Kidney (tissue), 14 donors: Measurements from ENCODE around the gene ARHGAP20. TPM values are rescaled to one million over a fixed set of nuclear protein-coding genes. Genes with fewer than 3 reads are reported as not detected.

Source experiments
- DNase-seq, 5 donors: peaks; one replicate each; pipeline ENCODE4 v3.0.0-alpha.2; 2013 to 2020
- FAIRE-seq: peaks from 2 replicates; lab custom pipeline; 2012; peaks lifted over from hg19 to GRCh38; lab: Jason Lieb, UNC
- H3K27ac ChIP-seq, 2 donors: one replicate each; pipeline ENCODE4 v1.7.0; 2013; ENCODE audit warnings: low read depth in 2 of 2, low read length in 2 of 2, inconsistent platforms in 1 of 2
- H3K27me3 ChIP-seq: one replicate; pipeline ENCODE4 v1.7.1; 2013; ENCODE audit warnings: low read length, inconsistent platforms; ENCODE audit not compliant: control insufficient read depth, insufficient read depth
- H3K36me3 ChIP-seq, 3 donors: one replicate each; pipeline versions ENCODE4 v1.7.0 to v1.7.1; 2013; ENCODE audit warnings: low read length in 3 of 3, control low read depth in 1 of 3, inconsistent platforms in 1 of 3; ENCODE audit not compliant: insufficient read depth in 3 of 3, control insufficient read depth in 2 of 3
- H3K4me1 ChIP-seq, 3 donors: one replicate each; pipeline versions ENCODE4 v1.7.0 to v1.7.1; 2013; ENCODE audit warnings: low read length in 3 of 3, inconsistent platforms in 1 of 3, low read depth in 1 of 3; ENCODE audit not compliant: control insufficient read depth in 2 of 3, insufficient read depth in 2 of 3
- H3K4me3 ChIP-seq, 3 donors: one replicate each; pipeline versions ENCODE4 v1.7.0 to v1.8.1; 2013; ENCODE audit warnings: low read length in 3 of 3, control low read depth in 1 of 3, inconsistent platforms in 1 of 3
- H3K9ac ChIP-seq, 3 donors: one replicate each; pipeline versions ENCODE4 v1.7.0 to v1.7.1; 2013; ENCODE audit warnings: low read length in 3 of 3, control low read depth in 1 of 3, inconsistent platforms in 1 of 3
- H3K9me3 ChIP-seq, 3 donors: one replicate each; pipeline versions ENCODE4 v1.7.0 to v1.7.1; 2013; ENCODE audit warnings: low read length in 3 of 3, control low read depth in 1 of 3, inconsistent platforms in 1 of 3; ENCODE audit not compliant: control insufficient read depth in 2 of 3, insufficient read depth in 1 of 3
- intact Hi-C: fragments of 100-400 bp; cut with DNase I; formaldehyde crosslinking; loops from one replicate; pipeline ENCODE4 v1.11.1; 2022
- polyA plus RNA-seq: library from polyadenylated mRNA; stranded (reverse); fragments of 350-450 nt; fragmentation: Illumina TruSeq; extraction: RNeasy Lipid Tissue Mini Kit (QIAGEN cat#74804); gene quantifications from one replicate; pipeline ENCODE4 v1.2.3, GENCODE V29; 2014; ENCODE audit warnings: low read depth, low replicate concordance; ENCODE audit not compliant: insufficient read depth
- total RNA-seq: library from RNA; stranded (reverse); fragmentation: NEBNext Ultra II Directional; extraction: Animal tissue kit (Norgen Biotek cat#: 25700); gene quantifications from one replicate; pipeline ENCODE4 v1.2.1, GENCODE V29; 2021
- TF ChIP-seq, protein P1 (sequence below): IDR thresholded peaks from 3 replicates; pipeline ENCODE4 v1.5.1; 2012; ENCODE audit warnings: mild to moderate bottlenecking, moderate library complexity, borderline replicate concordance; ENCODE audit not compliant: insufficient read depth; ENCODE audit errors: extremely low read depth
- donor health status: control.
- donor health status: control.
- donor health status: control.
- donor health status: control.
- donor health status: control.
- donor health status: DM: yes; HTN: yes; CAD: no.
- donor health status: Normal renal cell carcinoma (clear cell type).

ARHGAP20 gene
- total and polyA plus RNA-seq, 2 donors from 2014 or later = 0.11 to 1.4 TPM

DNA sequence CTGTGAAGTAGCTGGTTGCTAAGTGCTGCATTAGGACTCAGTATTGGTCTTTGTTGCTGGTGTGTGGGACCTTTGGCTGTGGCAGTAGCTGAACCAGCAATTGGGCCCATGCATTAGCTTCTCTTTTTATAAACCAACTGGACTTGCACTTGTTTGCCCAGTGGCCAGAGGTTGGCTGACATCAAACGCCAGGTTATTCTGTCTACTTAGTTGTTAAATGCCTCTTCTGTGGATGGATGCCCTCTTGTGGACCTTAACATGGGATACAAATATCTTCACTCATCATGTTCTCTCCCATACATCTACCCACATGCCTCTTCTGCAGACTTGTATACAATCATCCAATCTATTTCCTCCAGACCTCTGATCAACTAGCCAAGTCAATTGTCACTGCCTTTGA lies 26.4 kb upstream of the ARHGAP20 start:
- Histone ChIP-seq H3K9ac (no peak overlapping the region), H3K9me3 (no peaks in the 10 kb centered on the region), H3K27me3 (no peaks in the 10 kb centered on the region), H3K36me3 (no peaks in the 10 kb centered on the region), H3K4me3 (no peak overlapping the region), H3K27ac (no peak overlapping the region), H3K4me1 (peaks cover 0 to 6% (median 0%) of the 10 kb centered on the region in 3 donors)
- no peak for FAIRE-seq
- intact Hi-C loops = no loop called here
- DNase-seq = no peak
- TF ChIP-seq, protein P1, sequence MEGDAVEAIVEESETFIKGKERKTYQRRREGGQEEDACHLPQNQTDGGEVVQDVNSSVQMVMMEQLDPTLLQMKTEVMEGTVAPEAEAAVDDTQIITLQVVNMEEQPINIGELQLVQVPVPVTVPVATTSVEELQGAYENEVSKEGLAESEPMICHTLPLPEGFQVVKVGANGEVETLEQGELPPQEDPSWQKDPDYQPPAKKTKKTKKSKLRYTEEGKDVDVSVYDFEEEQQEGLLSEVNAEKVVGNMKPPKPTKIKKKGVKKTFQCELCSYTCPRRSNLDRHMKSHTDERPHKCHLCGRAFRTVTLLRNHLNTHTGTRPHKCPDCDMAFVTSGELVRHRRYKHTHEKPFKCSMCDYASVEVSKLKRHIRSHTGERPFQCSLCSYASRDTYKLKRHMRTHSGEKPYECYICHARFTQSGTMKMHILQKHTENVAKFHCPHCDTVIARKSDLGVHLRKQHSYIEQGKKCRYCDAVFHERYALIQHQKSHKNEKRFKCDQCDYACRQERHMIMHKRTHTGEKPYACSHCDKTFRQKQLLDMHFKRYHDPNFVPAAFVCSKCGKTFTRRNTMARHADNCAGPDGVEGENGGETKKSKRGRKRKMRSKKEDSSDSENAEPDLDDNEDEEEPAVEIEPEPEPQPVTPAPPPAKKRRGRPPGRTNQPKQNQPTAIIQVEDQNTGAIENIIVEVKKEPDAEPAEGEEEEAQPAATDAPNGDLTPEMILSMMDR = no peak

DNA sequence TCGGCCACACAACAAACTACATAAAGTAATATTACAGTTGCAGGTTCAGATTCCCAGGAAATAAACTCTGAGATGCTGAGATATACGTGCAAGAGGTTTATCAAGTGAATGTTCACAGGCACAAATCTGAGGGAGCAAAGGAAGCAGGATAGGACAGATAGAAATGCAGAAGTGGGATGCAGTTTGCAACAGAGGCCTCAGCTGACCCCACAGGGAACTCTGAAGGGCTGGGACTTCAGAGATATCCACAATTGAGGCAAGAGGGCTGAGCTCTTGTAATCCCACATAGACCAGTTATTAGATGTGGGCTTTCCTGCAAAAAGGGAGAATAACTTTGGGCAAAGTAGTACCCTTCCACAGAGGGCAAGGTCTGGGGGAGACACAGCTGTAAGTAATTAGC lies 25.4 kb upstream of the ARHGAP20 start:
- no peaks in the 10 kb centered on the region for H3K27me3 ChIP-seq
- no peak overlapping the region for H3K4me3 ChIP-seq
- TF ChIP-seq, protein P1 = no peak
- no peaks in the 10 kb centered on the region for H3K9me3 ChIP-seq
- peaks cover 0 to 6% (median 0%) of the 10 kb centered on the region in 3 donors for H3K4me1 ChIP-seq
- no peak overlapping the region for H3K9ac ChIP-seq
- H3K27ac ChIP-seq = no peak overlapping the region
- DNase-seq = no peak
- no peaks in the 10 kb centered on the region for H3K36me3 ChIP-seq
- intact Hi-C loops = no loop called here
- no peak for FAIRE-seq

DNA sequence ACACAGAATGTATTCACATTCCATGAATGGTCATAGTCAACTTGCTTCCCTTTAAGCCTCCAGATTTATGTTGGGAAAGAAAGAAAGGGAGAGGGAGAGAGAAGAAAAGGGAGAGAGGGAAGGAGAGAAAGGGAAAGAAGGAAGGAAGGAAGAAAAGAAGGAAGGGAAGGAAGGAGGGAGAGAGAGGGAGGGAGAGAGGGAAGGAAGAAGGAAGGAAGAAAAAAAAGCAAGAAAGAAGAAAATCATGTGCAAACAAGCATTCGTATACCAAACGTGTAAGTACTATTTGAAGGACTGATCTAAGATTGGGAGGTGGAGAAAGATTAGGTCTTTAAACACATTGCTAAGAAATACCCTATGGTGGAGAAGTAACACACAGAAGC lies 23.9 kb upstream of the ARHGAP20 start:
- TF ChIP-seq, protein P1 = no peak
- no peaks in the 10 kb centered on the region for H3K36me3 ChIP-seq
- no peak overlapping the region for H3K27ac ChIP-seq
- DNase-seq = no peak
- H3K4me1 ChIP-seq = peaks cover 0 to 6% (median 0%) of the 10 kb centered on the region in 3 donors
- no peak for FAIRE-seq
- H3K9me3 ChIP-seq = no peaks in the 10 kb centered on the region
- no peaks in the 10 kb centered on the region for H3K27me3 ChIP-seq
- intact Hi-C loops = no loop called here
- H3K9ac ChIP-seq = no peak overlapping the region
- no peak overlapping the region for H3K4me3 ChIP-seq
